Thyroid gland (tissue), 4 donors: Measurements from ENCODE around the gene UBE2F. TPM values are rescaled to one million over a fixed set of nuclear protein-coding genes. Genes with fewer than 3 reads are reported as not detected.
"Not testable (repeated sequence)": the region's sequence is repeated elsewhere in the genome, so short reads cannot be mapped to it uniquely, and the experiment has no call there.

Experiments used
- DNase-seq, 2 donors: peaks; one replicate each; pipeline ENCODE4 v3.0.0-alpha.2; 2019
- H3K27ac ChIP-seq, 3 donors: fragments of 200-600 bp; sonication (generic); 1 replicate in 2 of 3; 2 replicates in 1 of 3; pipeline ENCODE4 v1.5.1; 2016 to 2019; ENCODE audit warnings: mild to moderate bottlenecking in 1 of 3, moderate library complexity in 1 of 3
- H3K27me3 ChIP-seq: fragments of 200-600 bp; sonication (generic); one replicate; pipeline ENCODE4 v1.5.1; 2019
- H3K36me3 ChIP-seq, 2 donors: fragments of 200-600 bp; sonication (generic); one replicate each; pipeline ENCODE4 v1.5.1; 2016 to 2019
- H3K4me1 ChIP-seq, 2 donors: fragments of 200-600 bp; sonication (generic); one replicate each; pipeline ENCODE4 v1.5.1; 2017 to 2019
- H3K4me3 ChIP-seq, 3 donors: fragments of 200-600 bp; sonication (generic); replicated peaks in 1 of 3; 1 replicate in 2 of 3; 2 replicates in 1 of 3; pipeline ENCODE4 v1.5.1; 2016; ENCODE audit warnings: mild to moderate bottlenecking in 1 of 3
- H3K9me3 ChIP-seq: fragments of 200-600 bp; sonication (generic); one replicate; pipeline ENCODE4 v1.5.1; 2017
- CTCF ChIP-seq, 6 experiments: fragments of 200-600 bp in 3 of 6; fragments of 450-650 bp in 3 of 6; sonication (generic) in 3 of 6; IDR thresholded peaks; one replicate each; pipeline ENCODE4 v1.5.1; 2016 to 2019; ENCODE audit warnings: antibody characterized with exemption in 6 of 6, mild to moderate bottlenecking in 2 of 6, inconsistent platforms in 1 of 6, moderate library complexity in 1 of 6
- POLR2A ChIP-seq, 2 donors: fragments of 450-650 bp; IDR thresholded peaks; one replicate each; pipeline ENCODE4 v1.6.1; 2017; ENCODE audit warnings: antibody characterized with exemption in 2 of 2, mild to moderate bottlenecking in 2 of 2, moderate library complexity in 1 of 2
- WGBS, 2 donors: methylation state at CpG; one replicate each; pipeline ENCODE4 v1.1.5; 2017; 5-methylcytosine and 5-hydroxymethylcytosine counted together
- intact Hi-C: fragments of 100-400 bp; cut with DNase I; formaldehyde crosslinking; loops from one replicate; pipeline ENCODE4 v1.15.1; 2023
- total RNA-seq, 4 donors: library from RNA; depleted of rRNA; stranded (reverse); fragments of >200 nt; gene quantifications; one replicate each; pipeline ENCODE4 v1.2.3, GENCODE V29; 2016

UBE2F gene
- total RNA-seq, 4 donors from 2014 or later, result 79.8 to 134 (median 122) TPM

DNA sequence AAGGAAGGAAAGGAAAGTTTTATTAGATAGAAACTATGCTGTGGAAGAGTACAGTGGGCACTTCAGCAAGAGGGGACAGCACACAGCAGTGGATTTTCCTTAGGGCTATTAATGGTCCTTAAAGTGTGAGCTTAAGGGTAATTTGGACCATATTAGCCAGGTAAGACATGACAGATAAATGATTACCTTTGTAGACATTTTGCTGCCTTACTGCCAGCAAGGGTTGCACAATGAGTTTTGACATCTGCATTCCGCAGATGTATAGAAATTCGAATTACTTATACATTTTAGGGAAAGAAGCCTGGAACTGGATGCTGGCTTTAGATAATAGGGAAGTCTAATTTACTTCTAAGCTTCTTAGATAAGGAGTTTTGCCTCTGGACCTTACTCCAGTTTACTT, 14.0 kb upstream of the UBE2F start:
- Histone ChIP-seq H3K9me3 (no peaks in the 10 kb centered on the region), H3K27ac (no peak overlapping the region), H3K36me3 (no peaks in the 10 kb centered on the region), H3K27me3 (peaks cover 12% of the 10 kb centered on the region), H3K4me1 (peaks cover 4 to 10% of the 10 kb centered on the region in 2 donors), H3K4me3 (no peak overlapping the region)
- no peak for DNase-seq
- no peak for TF ChIP-seq CTCF (IDR thresholded peaks at IDR 0.05)
- TF ChIP-seq POLR2A (IDR thresholded peaks at IDR 0.05), result no peak
- WGBS, 2 donors, result 84 to 86% methylated on average over 2 of the region's 2 CpGs
- intact Hi-C loops, result no loop called here

GRCh38 chr2:237955640-237956401, 11.0 kb upstream of the UBE2F start:
- H3K9me3 ChIP-seq, result no peaks in the 10 kb centered on the region
- 9 to 43% methylated on average over 5 to 15 of the region's 64 CpGs for WGBS, 2 donors
- peaks cover 4 to 10% of the 10 kb centered on the region in 2 donors for H3K4me1 ChIP-seq
- TF ChIP-seq POLR2A (IDR thresholded peaks at IDR 0.05) (no peak), CTCF (IDR thresholded peaks at IDR 0.05) (no peak)
- no peak overlapping the region for H3K4me3 ChIP-seq
- no peak overlapping the region for H3K27ac ChIP-seq
- no peaks in the 10 kb centered on the region for H3K36me3 ChIP-seq
- no peak for DNase-seq
- intact Hi-C loops, result no loop called here
- peaks cover 12% of the 10 kb centered on the region for H3K27me3 ChIP-seq

DNA sequence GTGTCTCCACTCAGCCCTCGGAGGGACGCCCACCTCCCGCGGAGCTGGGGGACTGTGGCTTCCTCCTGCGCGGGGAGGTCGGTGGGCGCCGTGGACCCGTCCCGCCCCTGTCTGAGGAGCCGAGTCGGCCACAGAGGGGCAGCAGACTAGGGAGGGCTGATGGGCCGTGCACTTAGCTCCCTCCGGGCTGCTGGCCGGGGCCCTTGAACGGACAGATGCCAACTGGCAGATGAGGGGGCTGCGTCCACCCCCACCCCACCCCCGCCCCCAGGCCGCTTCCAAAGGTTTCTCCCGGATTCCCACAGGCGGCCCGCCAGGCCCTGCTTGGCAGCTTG, 10.4 kb upstream of the UBE2F start:
- Histone ChIP-seq H3K9me3 (no peaks in the 10 kb centered on the region), H3K27ac (no peak overlapping the region), H3K4me3 (no peak overlapping the region), H3K27me3 (peaks cover 12% of the 10 kb centered on the region), H3K4me1 (peaks cover 4 to 10% of the 10 kb centered on the region in 2 donors), H3K36me3 (no peaks in the 10 kb centered on the region)
- TF ChIP-seq POLR2A (IDR thresholded peaks at IDR 0.05) (no peak), CTCF (IDR thresholded peaks at IDR 0.05) (no peak)
- WGBS, 2 donors, result 34 to 93% methylated on average over 2 to 7 of the region's 23 CpGs
- DNase-seq, result no peak
- intact Hi-C loops, result no loop called here

- intact Hi-C loops, result loop anchor here (10.0 kb wide), 2 partner anchors 107 to 293 kb away; partner anchors contain the start of gene RAMP1
- no peak for TF ChIP-seq POLR2A (IDR thresholded peaks at IDR 0.05)
- no peak for TF ChIP-seq CTCF (IDR thresholded peaks at IDR 0.05)
- DNase-seq, result no peak
- H3K36me3 ChIP-seq, result no peaks in the 10 kb centered on the region
- H3K4me1 ChIP-seq, result no peaks in the 10 kb centered on the region
- H3K27ac ChIP-seq, result no peak overlapping the region
- 80 to 93% methylated on average over 5 of the region's 5 CpGs for WGBS, 2 donors
- no peaks in the 10 kb centered on the region for H3K9me3 ChIP-seq
- no peaks in the 10 kb centered on the region for H3K27me3 ChIP-seq
- H3K4me3 ChIP-seq, result no peak overlapping the region
Observed at GRCh38 chr2:237961637-237962036, 5.2 kb upstream of the UBE2F start.

- H3K9me3 ChIP-seq, result no peaks in the 10 kb centered on the region
- TF ChIP-seq POLR2A (IDR thresholded peaks at IDR 0.05), result no peak
- TF ChIP-seq CTCF (IDR thresholded peaks at IDR 0.05), result no peak
- intact Hi-C loops, result loop anchor here (10.0 kb wide), 2 partner anchors 108 to 292 kb away; partner anchors contain the start of gene RAMP1
- H3K36me3 ChIP-seq, result no peaks in the 10 kb centered on the region
- 83 to 86% methylated on average over 5 of the region's 5 CpGs for WGBS, 2 donors
- H3K4me1 ChIP-seq, result peaks cover 0 to under 1% of the 10 kb centered on the region in 2 donors
- no peak overlapping the region for H3K4me3 ChIP-seq
- no peak for DNase-seq
- no peaks in the 10 kb centered on the region for H3K27me3 ChIP-seq
- no peak overlapping the region for H3K27ac ChIP-seq
Observed at GRCh38 chr2:237962432-237963084, 4.3 kb upstream of the UBE2F start.

DNA sequence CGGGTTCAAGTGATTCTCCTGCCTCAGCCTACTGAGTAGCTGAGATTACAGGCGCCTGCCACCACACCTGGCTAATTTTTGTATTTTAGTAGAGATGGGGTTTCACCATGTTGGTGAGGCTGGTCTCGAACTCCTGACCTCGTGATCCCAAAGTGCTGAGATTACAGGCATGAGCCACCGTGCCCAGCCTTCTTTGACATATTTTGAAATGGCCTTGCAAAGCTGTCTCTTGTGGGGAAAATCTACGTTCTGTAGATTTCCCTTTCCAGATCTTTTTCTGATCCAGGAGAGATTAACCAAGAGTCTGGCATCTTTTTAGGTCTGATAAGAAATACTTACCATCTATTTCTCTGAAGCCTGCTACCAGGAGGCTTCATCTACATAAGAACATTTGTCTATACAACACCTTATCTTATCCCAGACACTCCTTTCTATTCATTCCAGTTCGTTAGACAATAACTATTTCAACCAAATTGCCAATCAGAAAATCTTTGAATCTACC, 3.3 kb upstream of the UBE2F start:
- not testable (repeated sequence) for H3K4me1 ChIP-seq, H3K9me3 ChIP-seq, H3K4me3 ChIP-seq, H3K27me3 ChIP-seq, DNase-seq, H3K27ac ChIP-seq, H3K36me3 ChIP-seq
- 80 to 84% methylated on average over 7 of the region's 7 CpGs for WGBS, 2 donors
- intact Hi-C loops, result loop anchor here (10.0 kb wide), 2 partner anchors 109 to 291 kb away; partner anchors contain the start of gene RAMP1
